ENCODE results near the gene RBFOX2.
"Not testable (repeated sequence)": the region's sequence is repeated elsewhere in the genome, so short reads cannot be mapped to it uniquely, and the experiment has no call there.

Gene RBFOX2

GRCh38 chr22:36042240-36042639 is 13.6 kb upstream of the RBFOX2 start:
- no peak for DNase-seq (ENCODE audit: low spot score)

- no peak for DNase-seq (ENCODE audit: low spot score)
These were observed 10.5 kb upstream of the RBFOX2 start for GRCh38 chr22:36039125-36039524.

GRCh38 chr22:36037102-36037758 is 8.6 kb upstream of the RBFOX2 start:
- DNase-seq (ENCODE audit: low spot score): no peak

- DNase-seq (ENCODE audit: low spot score): no peak
These were observed 7.6 kb upstream of the RBFOX2 start for GRCh38 chr22:36036167-36036624.

GRCh38 chr22:36032611-36033010 is 4.0 kb upstream of the RBFOX2 start:
- DNase-seq (ENCODE audit: low spot score): no peak

GRCh38 chr22:36029406-36029755 is 757 bp upstream of the RBFOX2 start:
- DNase-seq (ENCODE audit: low spot score): no peak

- no peak for DNase-seq (ENCODE audit: low spot score)
These were observed 534 bp downstream of the RBFOX2 start for GRCh38 chr22:36027935-36028645.

- DNase-seq (ENCODE audit: low spot score): no peak
These were observed 1.1 kb downstream of the RBFOX2 start for GRCh38 chr22:36027579-36027934.

GRCh38 chr22:36026741-36027140 is 1.9 kb downstream of the RBFOX2 start:
- no peak for DNase-seq (ENCODE audit: low spot score)

- no peak for DNase-seq (ENCODE audit: low spot score)
These were observed 5.9 kb downstream of the RBFOX2 start for GRCh38 chr22:36022697-36023096.

GRCh38 chr22:36022162-36022561 is 6.5 kb downstream of the RBFOX2 start:
- DNase-seq (ENCODE audit: low spot score): no peak

- DNase-seq (ENCODE audit: low spot score): no peak
These were observed 6.9 kb downstream of the RBFOX2 start for GRCh38 chr22:36021606-36022153.

GRCh38 chr22:36020865-36021264 is 7.8 kb downstream of the RBFOX2 start:
- not testable (repeated sequence) for DNase-seq (ENCODE audit: low spot score)

- DNase-seq (ENCODE audit: low spot score): no peak
These were observed 11.0 kb downstream of the RBFOX2 start for GRCh38 chr22:36017651-36018091.

GRCh38 chr22:36016684-36017083 is 11.9 kb downstream of the RBFOX2 start:
- DNase-seq (ENCODE audit: low spot score): no peak

- no peak for DNase-seq (ENCODE audit: low spot score)
These were observed 12.7 kb downstream of the RBFOX2 start for GRCh38 chr22:36015811-36016529.

GRCh38 chr22:36015155-36015810 is 13.3 kb downstream of the RBFOX2 start:
- no peak for DNase-seq (ENCODE audit: low spot score)

GRCh38 chr22:36014546-36015074 is 14.0 kb downstream of the RBFOX2 start:
- DNase-seq (ENCODE audit: low spot score): no peak

GRCh38 chr22:36012332-36012731 is 16.3 kb downstream of the RBFOX2 start:
- no peak for DNase-seq (ENCODE audit: low spot score)

GRCh38 chr22:36010882-36011281 is 17.7 kb downstream of the RBFOX2 start:
- DNase-seq (ENCODE audit: low spot score): no peak

GRCh38 chr22:36010090-36010489 is 18.5 kb downstream of the RBFOX2 start:
- no peak for DNase-seq (ENCODE audit: low spot score)

- DNase-seq (ENCODE audit: low spot score): no peak
These were observed 19.5 kb downstream of the RBFOX2 start for GRCh38 chr22:36009085-36009484.
